ENCODE data around the gene CPED1.
"Not testable (repeated sequence)": the region's sequence is repeated elsewhere in the genome, so short reads cannot be mapped to it uniquely, and the experiment has no call there.

Gene CPED1

DNA sequence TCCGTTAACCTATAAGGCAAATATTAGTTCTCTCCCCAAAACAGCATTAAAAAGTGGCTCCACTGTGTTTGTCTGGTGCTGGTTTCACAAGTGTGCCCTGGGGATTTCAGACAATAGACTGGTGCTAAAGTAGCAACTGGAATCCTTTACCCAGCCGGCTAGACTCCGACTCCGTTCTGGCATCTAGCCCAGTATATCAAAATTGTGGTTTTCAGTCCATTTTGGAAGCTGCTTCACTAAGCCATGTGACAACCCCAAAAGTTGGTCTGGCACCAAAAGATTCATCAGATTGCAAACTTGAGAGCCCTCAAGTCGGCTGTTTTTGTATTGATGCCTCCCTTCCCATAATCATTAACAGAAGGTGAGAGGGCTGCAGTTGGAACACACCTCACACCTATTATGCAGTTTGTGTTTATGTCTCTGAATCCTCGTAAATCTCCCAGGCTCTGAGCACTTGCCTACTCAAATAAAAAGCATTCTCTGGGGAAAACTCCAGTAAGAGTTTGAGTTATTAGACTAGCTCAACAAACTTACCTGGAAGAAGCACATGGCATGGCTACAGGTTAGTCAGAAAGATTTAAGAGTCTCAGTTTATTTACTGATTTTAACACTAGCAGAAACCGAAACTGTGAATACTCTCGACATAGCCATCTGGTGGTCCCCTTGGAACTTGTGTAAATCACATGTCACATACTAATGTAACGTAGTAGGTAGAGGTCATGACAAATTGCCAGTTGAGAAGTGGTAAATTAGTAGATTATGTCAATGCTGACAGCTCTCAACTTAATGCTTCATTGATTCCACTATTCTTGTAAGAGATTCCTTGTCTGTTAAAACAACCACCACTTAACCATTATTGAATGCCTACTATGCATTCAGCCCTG is 325.5 kb downstream of the CPED1 start:
- DNase-seq (ENCODE audit: low read depth in 2 of 2) = no peak

DNA sequence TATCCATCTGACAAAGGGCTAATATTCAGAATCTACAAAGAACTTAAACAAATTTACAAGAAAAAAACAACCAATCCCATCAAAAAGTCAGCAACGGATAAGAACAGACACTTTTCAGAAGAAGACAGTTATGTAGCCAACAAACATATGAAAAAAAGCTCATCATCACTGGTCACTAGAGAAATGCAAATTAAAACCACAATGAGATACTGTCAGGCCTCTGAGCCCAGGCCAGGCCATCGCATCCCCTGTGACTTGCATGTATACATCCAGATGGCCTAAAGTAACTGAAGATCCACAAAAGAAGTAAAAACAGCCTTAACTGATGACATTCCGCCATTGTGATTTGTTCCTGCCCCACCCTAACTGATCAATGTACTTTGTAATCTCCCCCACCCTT is 326.7 kb downstream of the CPED1 start:
- not testable (repeated sequence) for DNase-seq (ENCODE audit: low read depth in 2 of 2)

DNA sequence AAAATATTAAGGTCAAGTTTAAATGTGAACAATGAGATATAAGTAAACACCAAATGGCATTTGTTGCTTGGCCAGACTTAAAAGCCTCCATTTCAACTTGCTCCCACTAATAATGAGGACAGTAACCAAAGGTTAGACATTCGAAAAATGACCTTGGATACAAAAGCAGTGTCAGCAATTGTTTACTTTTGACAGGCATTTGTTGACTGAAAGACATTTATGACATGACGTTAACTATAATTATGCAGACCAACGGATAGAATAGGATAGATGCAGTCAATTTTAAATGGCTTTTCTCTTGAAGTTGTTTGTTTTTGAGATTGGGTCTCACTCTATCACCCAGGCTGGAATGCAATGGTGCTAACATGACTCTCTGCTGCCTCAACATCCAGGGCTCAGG is 333.9 kb downstream of the CPED1 start:
- no peak for DNase-seq (ENCODE audit: low read depth in 2 of 2)

DNA sequence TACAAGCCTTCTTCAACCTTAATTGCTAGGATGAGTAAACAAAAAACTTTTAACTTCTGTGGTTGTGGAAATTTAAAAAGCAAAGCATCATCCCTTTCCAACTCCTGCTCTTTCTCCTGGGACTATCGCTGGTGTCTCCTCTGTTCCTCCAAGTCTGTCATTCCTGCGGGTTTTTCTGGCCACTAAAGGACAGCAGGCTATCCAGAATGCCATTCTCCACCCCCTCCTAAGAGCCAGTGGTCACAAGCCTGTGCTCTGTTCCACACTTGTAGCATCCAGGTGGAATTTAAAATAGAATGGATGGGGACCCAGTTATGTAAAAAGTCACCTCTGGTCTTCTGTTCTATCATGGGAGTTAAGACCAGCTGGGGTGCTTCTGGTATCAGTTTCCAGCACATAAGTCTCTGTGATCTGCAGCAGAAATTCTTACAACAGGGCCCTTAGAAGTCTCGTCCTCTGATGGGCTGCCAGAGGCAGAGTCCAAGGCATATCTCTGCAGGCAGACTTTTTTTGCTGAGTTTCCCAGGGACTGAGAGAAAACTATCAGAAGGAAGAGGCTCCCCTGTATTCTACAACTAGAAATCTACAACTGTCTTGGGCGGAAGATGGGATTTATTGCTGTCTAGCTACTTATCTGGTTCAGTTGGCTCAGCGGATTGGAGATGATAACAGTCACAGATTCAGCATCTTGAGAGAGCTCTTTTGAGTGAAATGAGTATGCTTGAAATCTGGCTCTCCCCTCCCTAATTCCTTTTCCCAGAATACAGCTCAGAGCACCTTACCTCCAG is 335.2 kb downstream of the CPED1 start:
- DNase-seq (ENCODE audit: low read depth in 2 of 2) = no peak

- DNase-seq (ENCODE audit: low read depth in 2 of 2) = no peak
Measured at GRCh38 chr7:121327671-121328070, 339.2 kb downstream of the CPED1 start.

DNA sequence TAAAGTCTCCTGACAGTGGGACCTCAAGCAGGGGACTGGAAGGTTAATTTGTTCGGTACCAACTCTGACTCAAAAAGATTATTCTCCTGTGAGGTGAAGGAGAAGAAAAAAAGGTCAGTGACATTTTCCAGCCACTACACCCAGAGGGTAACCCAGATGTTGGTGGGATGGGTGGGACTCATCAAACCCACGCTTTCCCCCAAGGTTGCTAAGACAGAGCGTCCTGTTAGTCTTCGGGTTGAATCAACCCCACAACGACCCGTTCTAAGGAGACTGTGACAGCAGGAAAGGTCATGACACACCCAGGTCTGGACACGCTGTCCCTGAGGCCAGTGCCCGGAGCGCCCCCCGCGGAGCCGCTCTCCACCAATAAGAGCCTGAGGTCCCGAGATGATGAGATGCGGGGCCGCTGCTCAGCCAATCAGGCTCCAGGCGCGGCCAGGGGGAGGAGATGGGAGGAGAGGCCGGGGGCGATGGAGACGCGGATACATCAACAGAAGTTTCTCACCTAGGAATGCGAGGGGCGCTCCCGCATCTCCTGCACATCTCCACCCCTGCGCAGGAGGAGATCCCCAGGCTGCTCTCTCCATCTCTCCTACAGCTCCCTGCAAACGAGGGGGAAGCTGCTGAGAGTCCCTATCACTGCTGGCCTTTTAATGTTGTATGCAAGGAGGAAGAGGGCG is 340.1 kb downstream of the CPED1 start, which contains the start of gene WNT16:
WNT16 (plus strand) TSS at position 493 of the 683 bp plus-strand sequence. CDS start 293 bp downstream, outside the sequence.
- DNase-seq (ENCODE audit: low read depth in 2 of 2) = no peak

GRCh38 chr7:121329191-121330052 is 340.9 kb downstream of the CPED1 start:
- DNase-seq (ENCODE audit: low read depth in 2 of 2) = peak in 1 of 2 donors; percentile 4

DNA sequence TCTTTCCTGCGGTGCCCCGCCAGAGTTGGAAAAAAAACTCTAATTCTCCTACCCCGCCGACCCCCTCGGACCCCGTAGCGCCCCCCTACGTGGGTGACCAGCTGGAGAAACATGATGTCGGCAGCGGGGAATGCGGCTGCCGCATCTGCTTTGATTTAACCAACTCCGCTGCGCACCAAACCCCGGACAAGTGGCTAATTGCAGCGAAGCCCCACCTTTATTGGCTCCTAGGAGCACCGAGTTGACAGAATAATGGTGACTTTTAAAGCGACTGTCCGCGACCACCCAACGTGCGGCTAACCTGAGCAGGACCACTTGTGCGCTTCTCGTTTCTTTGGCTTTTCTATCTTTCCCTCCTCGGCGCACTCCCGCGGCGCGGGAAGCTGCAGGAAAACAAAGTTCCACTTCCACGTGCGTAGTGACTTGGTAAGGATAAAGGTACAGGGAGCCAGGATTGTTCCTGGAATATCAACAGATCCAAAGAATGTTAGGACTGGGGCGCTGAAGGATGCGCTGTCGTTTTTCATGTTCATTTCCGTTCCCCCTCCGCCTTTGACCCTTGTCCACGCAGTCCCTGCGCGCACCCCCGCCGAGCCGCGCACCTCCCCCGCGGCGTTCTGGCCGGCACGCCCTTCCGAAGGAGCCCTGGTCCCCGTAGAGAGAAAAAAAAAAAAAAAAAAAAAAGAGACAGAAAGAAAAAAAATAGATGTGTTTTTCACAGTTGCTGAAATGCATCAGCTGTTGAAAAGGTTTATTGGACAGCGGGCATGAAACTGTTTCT is 341.7 kb downstream of the CPED1 start:
- DNase-seq (ENCODE audit: low read depth in 2 of 2) = no peak

DNA sequence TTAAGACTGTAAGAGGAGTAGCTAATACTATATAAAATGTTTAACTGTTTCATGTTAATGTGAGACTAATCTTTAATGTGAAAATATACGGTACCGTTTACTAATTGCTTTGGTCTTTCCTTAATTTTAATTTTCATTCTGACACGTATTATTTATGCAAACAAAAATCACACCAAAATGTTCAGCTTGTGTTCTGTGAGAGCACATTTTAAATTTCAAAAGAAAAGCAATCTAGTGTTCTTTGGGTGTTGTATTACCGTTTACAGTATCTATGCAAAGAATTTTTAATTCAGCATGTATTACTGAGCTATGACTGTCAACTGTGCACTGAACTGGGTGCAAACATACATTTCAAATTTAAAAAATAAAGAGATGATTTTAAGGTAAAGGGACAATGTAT is 342.5 kb downstream of the CPED1 start:
- no peak for DNase-seq (ENCODE audit: low read depth in 2 of 2)

DNA sequence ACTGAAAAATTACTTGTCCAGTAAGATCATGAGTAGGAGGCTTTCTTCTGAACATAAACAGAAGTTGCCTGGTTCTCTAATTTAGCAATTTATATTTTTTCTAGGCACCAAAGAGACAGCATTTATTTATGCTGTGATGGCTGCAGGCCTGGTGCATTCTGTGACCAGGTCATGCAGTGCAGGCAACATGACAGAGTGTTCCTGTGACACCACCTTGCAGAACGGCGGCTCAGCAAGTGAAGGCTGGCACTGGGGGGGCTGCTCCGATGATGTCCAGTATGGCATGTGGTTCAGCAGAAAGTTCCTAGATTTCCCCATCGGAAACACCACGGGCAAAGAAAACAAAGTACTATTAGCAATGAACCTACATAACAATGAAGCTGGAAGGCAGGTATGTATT is 343.1 kb downstream of the CPED1 start:
- DNase-seq (ENCODE audit: low read depth in 2 of 2) = no peak

GRCh38 chr7:121334376-121334775 is 345.9 kb downstream of the CPED1 start:
- no peak for DNase-seq (ENCODE audit: low read depth in 2 of 2)

- DNase-seq (ENCODE audit: low read depth in 2 of 2) = no peak
Measured at GRCh38 chr7:121334875-121335648, 346.6 kb downstream of the CPED1 start.

- DNase-seq (ENCODE audit: low read depth in 2 of 2) = no peak
Measured at GRCh38 chr7:121336579-121336978, 348.1 kb downstream of the CPED1 start.

DNA sequence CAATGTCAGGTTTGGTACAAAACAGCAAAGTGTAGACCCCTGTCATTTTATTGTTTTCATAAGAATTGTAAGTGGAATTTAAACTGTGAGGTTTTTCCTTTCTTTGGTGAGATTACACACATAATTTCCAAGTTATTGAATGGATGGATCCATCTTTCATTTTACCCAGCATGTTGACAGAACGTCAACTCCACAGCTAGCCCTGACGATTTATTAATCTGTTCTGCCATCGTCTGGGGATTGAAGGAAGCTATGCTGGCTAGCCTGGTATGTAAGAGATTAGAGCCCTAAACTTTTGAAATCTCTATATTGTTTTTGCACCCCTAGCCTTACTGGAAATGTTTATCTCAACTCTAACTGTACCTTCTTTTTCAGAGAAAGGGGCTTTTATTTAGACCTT is 348.9 kb downstream of the CPED1 start:
- no peak for DNase-seq (ENCODE audit: low read depth in 2 of 2)

DNA sequence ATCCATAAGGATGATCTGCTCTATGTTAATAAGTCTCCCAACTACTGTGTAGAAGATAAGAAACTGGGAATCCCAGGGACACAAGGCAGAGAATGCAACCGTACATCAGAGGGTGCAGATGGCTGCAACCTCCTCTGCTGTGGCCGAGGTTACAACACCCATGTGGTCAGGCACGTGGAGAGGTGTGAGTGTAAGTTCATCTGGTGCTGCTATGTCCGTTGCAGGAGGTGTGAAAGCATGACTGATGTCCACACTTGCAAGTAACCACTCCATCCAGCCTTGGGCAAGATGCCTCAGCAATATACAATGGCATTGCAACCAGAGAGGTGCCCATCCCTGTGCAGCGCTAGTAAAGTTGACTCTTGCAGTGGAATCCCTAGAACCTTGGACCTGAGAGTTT is 350.6 kb downstream of the CPED1 start:
- DNase-seq (ENCODE audit: low read depth in 2 of 2) = no peak

- no peak for DNase-seq (ENCODE audit: low read depth in 2 of 2)
Measured at GRCh38 chr7:121341933-121342332, 353.4 kb downstream of the CPED1 start.

GRCh38 chr7:121342631-121343030 is 354.1 kb downstream of the CPED1 start:
- DNase-seq (ENCODE audit: low read depth in 2 of 2) = no peak

- DNase-seq (ENCODE audit: low read depth in 2 of 2) = no peak
Measured at GRCh38 chr7:121343302-121343701, 354.8 kb downstream of the CPED1 start.

- no peak for DNase-seq (ENCODE audit: low read depth in 2 of 2)
Measured at GRCh38 chr7:121344093-121344492, 355.6 kb downstream of the CPED1 start.

GRCh38 chr7:121344497-121344896 is 356.0 kb downstream of the CPED1 start:
- no peak for DNase-seq (ENCODE audit: low read depth in 2 of 2)
